SU-DHL-6 (cell line): ENCODE data around the gene GRID2.

Experiments
- H2AFZ ChIP-seq: fragments of 200-600 bp; sonication (generic); 2 replicates; pipeline ENCODE4 v1.6.1; 2014; ENCODE audit warnings: low read depth, mild to moderate bottlenecking, moderate library complexity, mixed read lengths, antibody characterized with exemption, low read length; ENCODE audit not compliant: severe bottlenecking
- H3F3A ChIP-seq: fragments of 200-600 bp; shearing (Covaris generic); 2 replicates; pipeline ENCODE4 v1.6.0; 2016; ENCODE audit warnings: antibody characterized with exemption, mild to moderate bottlenecking; ENCODE audit not compliant: insufficient read depth
- H3K27ac ChIP-seq: fragments of 200-600 bp; sonication (generic); 2 replicates; pipeline ENCODE4 v1.5.1; 2016; ENCODE audit warnings: low read depth, mild to moderate bottlenecking, low read length, moderate library complexity, mixed read lengths
- H3K27me3 ChIP-seq: fragments of 200-600 bp; sonication (generic), shearing (Covaris generic); 2 replicates; pipeline ENCODE4 v1.6.0; 2014; ENCODE audit warnings: mild to moderate bottlenecking, low read length
- H3K36me3 ChIP-seq: fragments of 200-600 bp; sonication (generic); 2 replicates; pipeline ENCODE4 v1.6.1; 2014; ENCODE audit warnings: mild to moderate bottlenecking, low read length, mixed read lengths
- H3K4me2 ChIP-seq: fragments of 300-600, 200-600 bp; shearing (Covaris generic), sonication (generic); 2 replicates; pipeline ENCODE4 v1.6.0; 2014; ENCODE audit warnings: low read length, low read depth, mild to moderate bottlenecking; ENCODE audit not compliant: poor library complexity, severe bottlenecking
- H3K4me3 ChIP-seq: fragments of 200-600 bp; sonication (generic); 2 replicates; pipeline ENCODE4 v1.5.1; 2014; ENCODE audit warnings: antibody characterized with exemption, low read length, mild to moderate bottlenecking, mixed read lengths; ENCODE audit not compliant: insufficient read depth, poor library complexity, severe bottlenecking
- H3K79me2 ChIP-seq: fragments of 200-600 bp; sonication (generic); 2 replicates; pipeline ENCODE4 v1.6.1; 2014; ENCODE audit warnings: mild to moderate bottlenecking, low read length, moderate library complexity; ENCODE audit not compliant: insufficient read depth
- H3K9ac ChIP-seq: fragments of 200-600 bp; sonication (generic); 2 replicates; pipeline ENCODE4 v1.7.0; 2014; ENCODE audit warnings: mild to moderate bottlenecking, low read length
- H3K9me2 ChIP-seq: fragments of 200-600 bp; sonication (generic); replicated peaks from 2 replicates; pipeline ENCODE4 v1.6.1; 2014; ENCODE audit warnings: low read length; ENCODE audit not compliant: insufficient read depth
- H3K9me3 ChIP-seq: fragments of 200-600 bp; sonication (generic); 2 replicates; pipeline ENCODE4 v1.6.1; 2014; ENCODE audit warnings: low read length, mixed read lengths; ENCODE audit not compliant: insufficient read depth
- H4K20me1 ChIP-seq: fragments of 200-600 bp; sonication (generic); 2 replicates; pipeline ENCODE4 v1.6.1; 2014; ENCODE audit warnings: low read depth, mild to moderate bottlenecking, antibody characterized with exemption, low read length, moderate library complexity, mixed read lengths
- EZH2phosphoT487 ChIP-seq: fragments of 200-600 bp; sonication (generic), shearing (Covaris generic); conservative IDR thresholded peaks from 2 replicates; pipeline ENCODE4 v1.6.1; 2018; ENCODE audit warnings: mild to moderate bottlenecking, antibody characterized with exemption, low read length, moderate library complexity, mixed read lengths
- TF ChIP-seq, protein P1 (sequence below): fragments of 200-600 bp; sonication (generic); IDR thresholded peaks from one replicate; pipeline ENCODE4 v1.5.1; 2017; ENCODE audit warnings: antibody characterized with exemption, mild to moderate bottlenecking, low read length, moderate library complexity; ENCODE audit not compliant: insufficient read depth, poor library complexity, severe bottlenecking

The GRID2 gene

GRCh38 chr4:92265021-92265420, 38.7 kb upstream of the GRID2 start:
- no peak overlapping the region for H3K27ac ChIP-seq
- H3K9me2 ChIP-seq, result no peaks in the 10 kb centered on the region
- no peaks in the 10 kb centered on the region for H3K79me2 ChIP-seq
- H3K27me3 ChIP-seq, result no peaks in the 10 kb centered on the region
- no peak overlapping the region for H3K4me3 ChIP-seq
- H4K20me1 ChIP-seq, result no peaks in the 10 kb centered on the region
- no peak overlapping the region for H3K4me2 ChIP-seq
- H3K9ac ChIP-seq, result no peak overlapping the region
- H2AFZ ChIP-seq, result no peak overlapping the region
- TF ChIP-seq, protein P1, sequence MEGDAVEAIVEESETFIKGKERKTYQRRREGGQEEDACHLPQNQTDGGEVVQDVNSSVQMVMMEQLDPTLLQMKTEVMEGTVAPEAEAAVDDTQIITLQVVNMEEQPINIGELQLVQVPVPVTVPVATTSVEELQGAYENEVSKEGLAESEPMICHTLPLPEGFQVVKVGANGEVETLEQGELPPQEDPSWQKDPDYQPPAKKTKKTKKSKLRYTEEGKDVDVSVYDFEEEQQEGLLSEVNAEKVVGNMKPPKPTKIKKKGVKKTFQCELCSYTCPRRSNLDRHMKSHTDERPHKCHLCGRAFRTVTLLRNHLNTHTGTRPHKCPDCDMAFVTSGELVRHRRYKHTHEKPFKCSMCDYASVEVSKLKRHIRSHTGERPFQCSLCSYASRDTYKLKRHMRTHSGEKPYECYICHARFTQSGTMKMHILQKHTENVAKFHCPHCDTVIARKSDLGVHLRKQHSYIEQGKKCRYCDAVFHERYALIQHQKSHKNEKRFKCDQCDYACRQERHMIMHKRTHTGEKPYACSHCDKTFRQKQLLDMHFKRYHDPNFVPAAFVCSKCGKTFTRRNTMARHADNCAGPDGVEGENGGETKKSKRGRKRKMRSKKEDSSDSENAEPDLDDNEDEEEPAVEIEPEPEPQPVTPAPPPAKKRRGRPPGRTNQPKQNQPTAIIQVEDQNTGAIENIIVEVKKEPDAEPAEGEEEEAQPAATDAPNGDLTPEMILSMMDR, result no peak
- TF ChIP-seq EZH2phosphoT487, result no peak
- no peaks in the 10 kb centered on the region for H3F3A ChIP-seq
- no peaks in the 10 kb centered on the region for H3K9me3 ChIP-seq
- no peaks in the 10 kb centered on the region for H3K36me3 ChIP-seq

DNA sequence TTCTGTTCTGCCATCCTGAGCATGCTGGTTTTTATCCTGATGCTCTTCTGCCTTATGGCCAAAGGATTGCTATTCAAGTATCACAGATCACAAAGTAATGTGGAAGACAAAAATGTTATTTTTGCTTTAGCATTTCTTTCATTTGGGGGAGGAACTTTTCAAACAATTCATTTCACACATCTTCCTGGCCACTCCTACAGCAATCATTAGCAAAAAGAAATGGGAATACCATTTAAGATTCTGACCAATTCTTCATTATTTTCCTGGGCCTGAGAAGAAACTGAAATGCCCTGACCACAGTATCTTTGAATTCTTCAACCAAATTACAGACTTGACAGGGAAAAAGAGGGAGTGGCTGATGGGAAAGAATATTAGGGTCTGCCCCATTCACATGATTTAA, 38.0 kb upstream of the GRID2 start:
- Histone ChIP-seq H3K9me3 (no peaks in the 10 kb centered on the region), H4K20me1 (no peaks in the 10 kb centered on the region), H3F3A (no peaks in the 10 kb centered on the region), H3K79me2 (no peaks in the 10 kb centered on the region), H3K4me3 (no peak overlapping the region), H3K9ac (no peak overlapping the region), H3K9me2 (no peaks in the 10 kb centered on the region), H3K4me2 (no peak overlapping the region), H3K36me3 (no peaks in the 10 kb centered on the region), H3K27ac (no peak overlapping the region), H3K27me3 (no peaks in the 10 kb centered on the region), H2AFZ (no peak overlapping the region)
- TF ChIP-seq EZH2phosphoT487, result no peak
- TF ChIP-seq, protein P1, result no peak

GRCh38 chr4:92266521-92266920, 37.2 kb upstream of the GRID2 start:
- H3K9me3 ChIP-seq, result no peaks in the 10 kb centered on the region
- H3K27me3 ChIP-seq, result no peaks in the 10 kb centered on the region
- H3K27ac ChIP-seq, result no peak overlapping the region
- no peak overlapping the region for H3K9ac ChIP-seq
- no peaks in the 10 kb centered on the region for H3F3A ChIP-seq
- H2AFZ ChIP-seq, result no peak overlapping the region
- H3K36me3 ChIP-seq, result no peaks in the 10 kb centered on the region
- no peaks in the 10 kb centered on the region for H4K20me1 ChIP-seq
- TF ChIP-seq EZH2phosphoT487, result no peak
- TF ChIP-seq, protein P1, result no peak
- no peak overlapping the region for H3K4me2 ChIP-seq
- H3K79me2 ChIP-seq, result no peaks in the 10 kb centered on the region
- H3K9me2 ChIP-seq, result no peaks in the 10 kb centered on the region
- H3K4me3 ChIP-seq, result no peak overlapping the region
